HepG2 (cell line): ENCODE data around the gene NGB.

Source experiments
- SUZ12 ChIP-seq: fragments of 150-350 bp; IDR thresholded peaks from 2 replicates; pipeline ENCODE4 v1.6.1; 2014; ENCODE audit warnings: low read depth, low read length
- ZHX1 ChIP-seq: sonication (generic); formaldehyde crosslinking; IDR thresholded peaks from 2 replicates; pipeline ENCODE4 v1.8.1; 2022; ENCODE audit warnings: low read depth, mild to moderate bottlenecking, missing genetic modification reagents
- ZMYM2 ChIP-seq: sonication (generic); formaldehyde crosslinking; IDR thresholded peaks from 2 replicates; pipeline ENCODE4 v1.8.0; 2022; ENCODE audit warnings: mild to moderate bottlenecking, missing genetic modification reagents
- ZNF883 ChIP-seq: sonication (generic); formaldehyde crosslinking; IDR thresholded peaks from 2 replicates; pipeline ENCODE4 v1.5.1; 2020; ENCODE audit warnings: mild to moderate bottlenecking, missing genetic modification reagents; ENCODE audit errors: not compliant biosample characterization

GRCh38 chr14:77305696-77306095, 34.7 kb upstream of the NGB start:
- TF ChIP-seq ZNF883 (no peak), ZMYM2 (CRISPR knock-in tag) (no peak), SUZ12 (no peak), ZHX1 (CRISPR knock-in tag) (no peak)
